Mesothelial cell of epicardium (in vitro differentiated cells): ENCODE data around the gene AUTS2. TPM values are rescaled to one million over a fixed set of nuclear protein-coding genes. Genes with fewer than 3 reads are reported as not detected.

Source experiments
- DNase-seq, 2 experiments: peaks; one replicate each; pipeline ENCODE4 v3.0.0; 2021; ENCODE audit warnings: low spot score in 2 of 2; ENCODE audit not compliant: unreplicated experiment in 2 of 2
- H3K27ac Mint-ChIP-seq: 2 replicates; pipeline ENCODE4 v1.8.0; 2021; ENCODE audit warnings: mixed read lengths
- H3K27me3 Mint-ChIP-seq: 2 replicates; pipeline ENCODE4 v1.8.0; 2021; ENCODE audit warnings: low read depth, mixed read lengths
- H3K36me3 Mint-ChIP-seq: 2 replicates; pipeline ENCODE4 v1.8.0; 2021; ENCODE audit warnings: mixed read lengths
- H3K4me1 Mint-ChIP-seq: 2 replicates; pipeline ENCODE4 v1.8.0; 2021; ENCODE audit warnings: mixed read lengths
- H3K4me3 Mint-ChIP-seq: 2 replicates; pipeline ENCODE4 v1.8.0; 2021; ENCODE audit warnings: mild to moderate bottlenecking, moderate library complexity, mixed read lengths
- H3K9me3 Mint-ChIP-seq: 2 replicates; pipeline ENCODE4 v1.8.0; 2021; ENCODE audit warnings: mixed read lengths
- CTCF ChIP-seq: fragments of 200-600 bp; sonication (generic); IDR thresholded peaks from one replicate; pipeline ENCODE4 v1.5.0; 2021; ENCODE audit warnings: antibody characterized with exemption; ENCODE audit not compliant: unreplicated experiment
- total RNA-seq: library from RNA; stranded (reverse); gene quantifications from 3 replicates; pipeline ENCODE4 v1.2.1, GENCODE V29; 2021

AUTS2 gene
- total RNA-seq, 1 donor from 2014 or later, result 135 TPM

- Mint-ChIP-seq H3K36me3 (no peaks in the 10 kb centered on the region), H3K4me1 (peaks cover 30% of the 10 kb centered on the region)
These were observed 1097.5 kb downstream of the AUTS2 start for GRCh38 chr7:70695795-70696083.

GRCh38 chr7:70696201-70696754 is 1098.0 kb downstream of the AUTS2 start:
- H3K27ac Mint-ChIP-seq, result peak overlapping the region; percentile 6
- no peaks in the 10 kb centered on the region for H3K36me3 Mint-ChIP-seq

More at GRCh38 chr7:70695795-70696083, 1097.5 kb downstream of the AUTS2 start:
- Mint-ChIP-seq H3K27ac (peak overlapping the region; percentile 89), H3K4me3 (peak overlapping the region; percentile 86), H3K27me3 (peaks cover 5% of the 10 kb centered on the region), H3K9me3 (no peaks in the 10 kb centered on the region)
- no peak for DNase-seq
- TF ChIP-seq CTCF, result no peak

GRCh38 chr7:70698219-70698832 is 1100.1 kb downstream of the AUTS2 start:
- Mint-ChIP-seq H3K36me3 (peaks cover 6% of the 10 kb centered on the region), H3K9me3 (no peaks in the 10 kb centered on the region), H3K4me3 (no peak overlapping the region), H3K27me3 (peaks cover 9% of the 10 kb centered on the region), H3K27ac (no peak overlapping the region), H3K4me1 (peaks cover 30% of the 10 kb centered on the region)
- no peak for DNase-seq
- no peak for TF ChIP-seq CTCF

More at GRCh38 chr7:70696201-70696754, 1098.0 kb downstream of the AUTS2 start:
- no peak for DNase-seq
- no peak for TF ChIP-seq CTCF
- H3K9me3 Mint-ChIP-seq, result no peaks in the 10 kb centered on the region
- peaks cover 30% of the 10 kb centered on the region for H3K4me1 Mint-ChIP-seq
- H3K4me3 Mint-ChIP-seq, result peak overlapping the region; percentile 86
- H3K27me3 Mint-ChIP-seq, result peaks cover 5% of the 10 kb centered on the region

GRCh38 chr7:70699271-70699670 is 1101.0 kb downstream of the AUTS2 start:
- Mint-ChIP-seq H3K4me1 (peaks cover 30% of the 10 kb centered on the region), H3K36me3 (peaks cover 9% of the 10 kb centered on the region), H3K27ac (no peak overlapping the region), H3K4me3 (no peak overlapping the region), H3K27me3 (peaks cover 17% of the 10 kb centered on the region), H3K9me3 (no peaks in the 10 kb centered on the region)
- DNase-seq, result no peak
- no peak for TF ChIP-seq CTCF

GRCh38 chr7:70700055-70700940 is 1102.0 kb downstream of the AUTS2 start:
- Mint-ChIP-seq H3K4me1 (peaks cover 37% of the 10 kb centered on the region), H3K36me3 (peaks cover 9% of the 10 kb centered on the region), H3K9me3 (no peaks in the 10 kb centered on the region), H3K4me3 (no peak overlapping the region), H3K27me3 (peaks cover 22% of the 10 kb centered on the region), H3K27ac (no peak overlapping the region)
- no peak for TF ChIP-seq CTCF
- DNase-seq, result no peak
